GM21717 (cell line): Measurements from ENCODE around the gene ZBED2.
"Not testable (repeated sequence)": the region's sequence is repeated elsewhere in the genome, so short reads cannot be mapped to it uniquely, and the experiment has no call there.

Source experiments
- ATAC-seq: cut with Tn5 transposase; IDR thresholded peaks from one replicate; pipeline ENCODE4 v1.9.1; 2021; ENCODE audit warnings: mild to moderate bottlenecking, moderate library complexity; ENCODE audit not compliant: unreplicated experiment

ZBED2 gene

GRCh38 chr3:111577798-111578685, 17.1 kb downstream of the ZBED2 start:
- ATAC-seq, result peak; percentile 97

DNA sequence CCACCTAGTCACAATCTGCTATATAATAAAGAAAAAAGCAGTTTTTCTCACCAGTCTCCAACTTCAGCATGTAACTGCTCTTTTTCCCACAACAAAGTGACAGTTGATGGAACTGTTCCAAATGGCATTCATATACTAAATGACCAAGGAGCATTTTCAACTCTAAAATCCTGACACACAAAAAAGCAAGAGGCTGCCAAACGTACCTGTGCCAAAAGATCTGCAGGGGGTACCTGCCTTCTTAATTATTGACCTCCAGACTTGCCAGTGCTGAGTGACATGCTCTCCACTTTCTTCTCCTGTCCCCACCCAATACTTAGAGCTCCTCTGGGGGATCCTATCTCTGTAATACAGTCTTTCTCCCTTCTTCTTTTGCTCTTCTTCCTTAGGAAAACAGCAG, 18.0 kb downstream of the ZBED2 start:
- ATAC-seq, result no peak

- no peak for ATAC-seq
Observed at GRCh38 chr3:111571907-111572460, 23.2 kb downstream of the ZBED2 start.

DNA sequence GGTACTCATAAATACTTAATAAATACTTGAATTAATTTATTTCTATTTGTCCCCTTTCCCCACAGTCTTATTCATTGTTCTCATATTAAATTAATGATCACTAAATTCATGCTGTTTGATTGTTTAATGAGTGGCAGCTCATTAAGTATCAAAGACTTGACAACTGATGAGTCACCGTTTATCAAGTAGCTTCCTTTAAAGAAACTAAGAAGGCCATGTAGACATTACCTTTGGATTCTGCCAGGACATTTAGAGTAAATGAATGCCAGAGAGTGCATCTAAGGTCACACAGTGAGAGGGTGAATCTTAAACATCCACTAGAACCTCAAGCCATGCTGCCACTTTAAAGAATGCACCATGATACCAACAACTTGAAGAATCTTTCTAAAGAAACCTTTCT, 23.9 kb downstream of the ZBED2 start:
- ATAC-seq, result no peak

DNA sequence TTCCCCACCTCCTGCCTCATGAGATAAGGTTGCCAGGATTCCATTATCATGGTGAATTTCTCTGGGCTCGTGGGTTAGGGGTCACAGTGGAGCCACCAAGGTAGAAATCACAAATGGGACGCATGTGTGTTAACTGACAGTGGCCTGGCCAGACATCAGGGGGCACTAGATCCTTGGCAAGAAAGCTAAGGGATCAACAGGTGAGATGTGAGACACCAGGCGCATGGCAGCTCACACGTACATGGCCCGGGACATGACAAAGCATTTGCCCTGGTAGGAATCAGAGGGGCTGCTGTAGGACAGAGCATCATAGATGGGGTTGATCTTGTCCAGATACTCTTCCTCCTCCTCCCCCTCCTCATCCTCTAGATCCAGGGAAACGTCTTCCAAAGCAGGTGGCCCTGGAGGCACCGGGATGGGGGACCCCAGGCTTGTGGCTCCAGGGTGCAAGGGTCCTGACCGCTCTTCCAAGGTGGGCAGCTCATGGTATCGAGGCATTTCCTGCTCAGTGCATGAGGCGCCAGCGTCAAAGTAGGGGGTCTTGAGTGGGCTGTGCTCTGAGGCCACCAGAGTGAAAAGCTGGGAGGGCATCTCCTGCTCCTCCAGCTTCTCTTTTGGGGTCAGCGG, 24.6 kb downstream of the ZBED2 start:
- no peak for ATAC-seq

DNA sequence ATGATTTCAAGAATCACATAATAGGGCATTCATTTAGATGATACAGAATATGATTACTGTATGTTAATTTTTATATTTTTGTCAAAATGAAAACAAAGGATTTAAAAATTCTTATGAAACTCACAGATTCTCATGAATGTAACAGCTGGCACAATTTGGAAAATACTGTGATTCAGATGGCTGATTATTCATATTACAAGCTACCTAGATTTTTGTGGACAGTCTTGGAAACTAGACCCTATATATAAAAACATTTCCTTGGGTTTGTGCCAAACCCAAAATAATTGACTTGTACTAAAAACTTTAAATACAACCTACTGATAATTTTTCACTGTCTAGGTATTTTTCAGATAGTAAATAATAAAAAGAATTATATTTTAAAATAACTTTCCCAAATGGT, 26.2 kb downstream of the ZBED2 start:
- no peak for ATAC-seq

- no peak for ATAC-seq
Observed at GRCh38 chr3:111568355-111568754, 26.8 kb downstream of the ZBED2 start.

DNA sequence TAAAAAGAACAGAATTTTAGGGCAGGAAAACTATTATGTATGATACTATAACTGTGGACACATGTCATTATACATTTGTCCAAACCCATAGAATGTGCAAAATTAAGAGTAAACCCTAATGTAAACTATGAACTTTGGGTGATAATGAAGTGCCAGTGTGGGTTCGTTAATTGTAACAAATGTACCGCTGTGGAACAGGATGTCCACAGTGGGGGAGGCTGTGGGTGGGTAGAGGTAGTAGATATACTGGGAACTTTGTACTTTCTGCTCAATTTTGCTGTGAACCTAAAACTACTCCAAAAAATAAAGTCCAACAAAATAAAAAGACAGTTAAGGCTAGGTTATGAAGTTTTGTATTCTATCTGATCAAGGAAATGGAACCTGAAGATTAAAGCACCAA, 28.3 kb downstream of the ZBED2 start:
- ATAC-seq, result no peak

DNA sequence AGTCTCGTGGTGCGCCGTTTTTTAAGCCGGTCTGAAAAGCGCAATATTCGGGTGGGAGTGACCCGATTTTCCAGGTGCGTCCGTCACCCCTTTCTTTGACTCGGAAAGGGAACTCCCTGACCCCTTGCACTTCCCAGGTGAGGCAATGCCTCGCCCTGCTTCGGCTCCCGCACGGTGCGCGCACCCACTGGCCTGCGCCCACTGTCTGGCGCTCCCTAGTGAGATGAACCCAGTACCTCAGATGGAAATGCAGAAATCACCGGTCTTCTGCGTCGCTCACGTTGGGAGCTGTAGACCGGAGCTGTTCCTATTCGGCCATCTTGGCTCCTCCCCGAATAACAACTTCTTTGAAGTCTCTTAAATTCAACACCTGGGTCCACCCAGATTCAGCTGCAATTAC, 33.2 kb downstream of the ZBED2 start:
- ATAC-seq, result not testable (repeated sequence)

DNA sequence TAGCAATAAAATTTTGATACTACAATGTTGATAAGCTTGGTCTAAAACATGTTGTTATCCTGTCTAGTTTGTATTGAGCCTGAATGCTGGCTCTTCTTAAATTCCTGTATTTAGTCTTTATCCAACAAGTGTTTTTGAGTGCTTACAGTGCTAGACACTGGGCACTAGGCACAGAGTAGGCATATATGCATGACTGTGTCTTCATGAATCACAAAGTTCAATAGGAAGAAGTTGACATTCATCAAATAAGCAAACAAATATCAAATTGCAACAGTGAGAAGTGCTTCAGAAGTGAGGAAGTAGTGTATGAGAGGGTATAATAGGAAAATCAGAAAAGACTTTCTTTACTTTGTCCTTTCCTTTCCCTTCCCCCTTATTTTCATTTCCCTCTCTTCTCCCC, 46.4 kb downstream of the ZBED2 start:
- ATAC-seq, result no peak

GRCh38 chr3:111548092-111548491, 47.1 kb downstream of the ZBED2 start:
- peak; percentile 80 for ATAC-seq

DNA sequence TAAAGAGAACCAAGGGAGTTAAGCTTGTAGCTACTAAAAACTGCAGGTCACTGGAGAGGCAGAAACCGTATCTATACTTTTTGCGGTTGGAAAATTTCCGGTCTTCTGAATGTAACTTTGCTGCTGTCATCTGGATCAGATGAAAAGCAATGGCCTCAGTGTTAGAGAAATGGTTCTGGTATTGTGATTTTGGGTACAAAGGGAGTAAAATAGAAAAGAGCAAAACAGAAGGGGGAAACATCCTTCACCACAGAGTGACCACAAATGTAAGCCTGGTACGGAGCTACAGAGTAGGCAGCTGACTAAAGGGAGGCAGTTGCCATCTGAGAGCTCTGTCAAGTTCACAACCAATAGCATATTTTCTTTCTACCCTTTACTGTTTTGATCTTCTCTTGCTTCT, 47.5 kb downstream of the ZBED2 start:
- peak; percentile 85 for ATAC-seq

- ATAC-seq, result no peak
Observed at GRCh38 chr3:111545349-111545748, 49.8 kb downstream of the ZBED2 start.
